Hematopoietic multipotent progenitor cell treated with erythropoietin and hydrocortisone succinate and interleukin-3 and kit ligand, for 6 days (in vitro differentiated cells): ENCODE data around the gene CRYL1.
A peak's percentile ranks its signal among the peaks of the same experiment; 100 is the strongest.

Experiments
- DNase-seq: peaks from one replicate; pipeline ENCODE4 v3.0.0-alpha.2; 2015

CRYL1 gene

GRCh38 chr13:20526664-20527063 is 1.0 kb upstream of the CRYL1 start:
- no peak for DNase-seq

DNA sequence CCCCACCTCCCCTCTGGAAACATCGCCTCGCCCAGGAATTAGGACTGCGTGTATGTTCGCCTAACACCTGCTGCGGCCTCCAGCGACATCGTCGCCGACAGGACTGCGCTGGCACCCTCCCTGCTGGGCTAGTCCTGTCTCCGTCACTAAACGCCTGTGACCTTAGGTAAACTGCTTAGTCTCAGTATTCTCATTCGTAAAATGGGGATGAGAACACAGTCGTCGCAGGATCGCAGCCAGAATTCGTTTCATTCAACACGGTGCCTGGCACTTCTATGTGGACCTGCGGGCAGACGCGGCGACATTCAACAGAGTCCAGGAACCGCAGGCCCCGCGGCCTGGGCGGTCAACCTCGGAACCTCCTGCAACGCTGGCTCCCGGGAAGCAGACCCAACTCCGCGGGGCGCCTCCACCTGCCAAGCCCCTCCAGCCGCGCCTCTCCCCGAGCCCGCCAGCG is 485 bp downstream of the CRYL1 start:
- DNase-seq = peak; percentile 61

DNA sequence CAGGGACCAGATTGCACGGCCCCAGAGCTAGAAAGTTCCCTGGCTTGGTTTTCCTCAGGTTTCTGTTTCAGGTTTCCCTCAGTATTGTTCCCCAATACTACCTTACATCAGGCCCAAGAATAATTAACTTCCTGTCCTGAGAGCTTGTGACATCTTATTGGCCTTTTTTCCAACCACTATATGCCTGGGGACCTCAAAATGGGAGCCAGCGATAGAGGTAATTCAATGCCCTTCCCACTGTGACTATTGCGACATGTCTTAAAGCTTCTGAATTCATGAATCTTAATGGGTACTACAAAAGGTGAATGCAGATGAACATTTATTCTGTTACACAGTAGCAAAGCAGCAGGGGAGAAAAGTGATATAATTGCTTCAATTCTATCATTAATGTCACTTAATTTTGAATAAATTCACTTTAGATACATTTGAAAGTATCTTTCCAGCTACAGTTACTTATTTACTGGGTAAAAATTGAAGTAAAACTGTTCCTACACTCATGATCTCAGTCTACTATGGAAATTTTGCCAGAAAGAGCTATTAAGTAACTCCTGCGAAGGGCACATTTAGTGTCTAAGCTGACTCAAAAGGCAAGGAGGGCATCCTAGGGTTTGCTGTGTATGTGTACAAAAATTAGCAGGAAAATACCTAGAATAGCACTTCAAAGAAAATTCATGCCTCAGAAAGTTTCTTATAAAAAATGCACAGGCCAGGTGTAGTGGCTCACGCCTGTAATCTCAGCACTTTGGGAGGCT is 4.1 kb downstream of the CRYL1 start:
- DNase-seq = no peak

DNA sequence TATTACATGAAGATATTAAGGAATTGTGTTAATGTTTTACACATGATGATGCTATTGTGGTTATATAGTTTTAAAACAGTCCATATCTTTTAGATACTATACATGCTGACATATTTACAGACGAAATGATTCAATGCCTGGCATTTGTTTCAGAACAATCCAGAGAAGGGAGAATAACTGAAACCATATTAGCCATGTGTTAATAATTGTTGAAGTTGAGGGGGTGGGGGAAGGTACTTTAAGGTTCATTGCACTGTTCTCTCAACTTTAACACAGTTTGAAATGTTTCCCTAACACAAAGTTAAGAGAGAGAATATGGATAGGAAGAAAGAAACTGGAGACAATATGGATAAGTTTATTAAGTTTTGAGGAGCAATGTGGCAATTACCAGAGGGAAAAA is 5.8 kb downstream of the CRYL1 start:
- DNase-seq = no peak

DNA sequence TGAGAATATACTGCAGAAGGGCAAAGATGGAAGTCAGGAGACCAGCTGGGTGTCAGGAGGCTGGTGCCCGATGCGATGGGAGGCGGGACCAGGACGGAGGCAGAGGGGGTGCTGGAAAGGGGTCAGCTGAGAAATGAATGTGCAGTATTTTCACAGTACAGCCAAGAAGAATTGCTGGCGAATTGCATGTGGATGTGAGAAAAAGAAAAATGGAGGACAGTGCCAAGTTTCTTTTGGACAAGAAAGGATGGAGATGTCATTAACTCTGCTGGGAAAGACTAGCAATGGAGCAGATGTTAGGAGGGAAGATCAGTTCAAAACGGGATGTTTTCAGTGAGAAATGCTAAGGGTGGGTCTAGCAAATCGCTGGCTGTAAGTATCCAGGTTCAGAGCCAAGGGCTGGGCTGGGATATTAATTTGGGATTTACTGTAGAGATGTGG is 7.0 kb downstream of the CRYL1 start:
- no peak for DNase-seq

DNA sequence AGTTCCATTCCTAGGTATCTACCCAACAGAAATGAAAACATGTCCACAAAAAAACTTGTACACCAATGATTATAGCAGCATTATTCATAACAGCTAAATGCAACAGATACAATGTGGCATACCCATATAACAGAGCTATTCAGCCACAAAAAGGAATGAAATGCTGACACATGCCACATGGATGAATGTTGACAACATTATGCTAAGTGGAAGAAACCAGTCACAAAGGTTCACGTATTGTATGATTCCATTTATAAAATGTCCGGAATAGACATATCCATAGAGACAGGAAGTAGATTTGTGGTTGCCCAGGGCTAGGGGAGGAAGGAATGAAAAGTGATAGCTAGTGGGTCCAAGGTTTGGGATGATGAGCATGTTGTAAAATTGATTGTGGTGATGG is 10.8 kb downstream of the CRYL1 start:
- no peak for DNase-seq

- DNase-seq = peak; percentile 13
These were observed 12.1 kb downstream of the CRYL1 start for GRCh38 chr13:20513466-20513995.

DNA sequence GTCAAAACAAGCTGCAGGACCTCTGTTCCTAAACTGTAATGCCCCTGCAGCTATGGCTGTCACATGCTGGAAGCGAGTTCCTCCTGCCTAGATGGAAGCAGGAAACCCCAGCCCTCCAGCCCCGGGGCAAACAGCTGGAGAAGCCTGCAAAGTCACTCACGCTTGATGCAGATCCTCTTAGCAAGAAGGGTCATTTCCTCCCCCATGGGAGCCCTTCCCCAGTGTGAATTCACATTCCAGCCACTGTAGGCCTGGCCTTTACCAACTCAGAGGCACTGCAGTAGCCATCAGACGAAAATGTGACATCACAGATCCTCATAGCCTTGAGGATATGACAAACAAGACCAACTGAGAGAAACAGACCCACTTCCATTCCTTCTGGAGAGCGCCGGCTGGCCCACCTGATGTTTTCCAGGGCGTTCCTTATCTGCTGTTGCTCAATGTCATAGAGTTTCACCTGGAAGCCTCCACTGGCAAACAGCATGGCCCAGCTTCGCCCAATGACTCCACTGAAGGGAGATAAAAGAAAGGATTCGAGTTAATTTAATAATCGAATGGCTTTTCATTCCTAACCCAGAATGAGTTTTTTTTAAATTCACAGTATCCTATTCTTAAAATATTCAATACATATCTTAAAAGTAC is 13.5 kb downstream of the CRYL1 start:
- DNase-seq = no peak

DNA sequence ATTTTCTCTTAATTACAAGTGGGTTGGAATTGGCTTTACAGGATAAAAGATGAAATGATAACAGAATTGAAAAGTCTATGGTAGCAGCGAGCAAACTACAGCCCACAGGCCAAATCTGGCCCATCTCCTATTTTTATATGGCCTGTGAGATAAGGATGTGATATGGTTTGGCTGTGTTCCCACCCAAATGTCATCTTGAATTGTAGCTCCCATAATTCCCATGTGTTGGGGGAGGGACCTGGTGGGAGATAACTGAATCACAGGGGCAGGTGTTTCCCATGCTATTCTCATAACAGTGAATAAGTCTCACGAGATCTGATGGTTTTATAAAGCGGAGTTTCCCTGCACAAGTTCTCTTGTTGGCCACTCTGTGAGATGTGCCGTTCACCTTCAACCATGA is 19.0 kb downstream of the CRYL1 start:
- no peak for DNase-seq

DNA sequence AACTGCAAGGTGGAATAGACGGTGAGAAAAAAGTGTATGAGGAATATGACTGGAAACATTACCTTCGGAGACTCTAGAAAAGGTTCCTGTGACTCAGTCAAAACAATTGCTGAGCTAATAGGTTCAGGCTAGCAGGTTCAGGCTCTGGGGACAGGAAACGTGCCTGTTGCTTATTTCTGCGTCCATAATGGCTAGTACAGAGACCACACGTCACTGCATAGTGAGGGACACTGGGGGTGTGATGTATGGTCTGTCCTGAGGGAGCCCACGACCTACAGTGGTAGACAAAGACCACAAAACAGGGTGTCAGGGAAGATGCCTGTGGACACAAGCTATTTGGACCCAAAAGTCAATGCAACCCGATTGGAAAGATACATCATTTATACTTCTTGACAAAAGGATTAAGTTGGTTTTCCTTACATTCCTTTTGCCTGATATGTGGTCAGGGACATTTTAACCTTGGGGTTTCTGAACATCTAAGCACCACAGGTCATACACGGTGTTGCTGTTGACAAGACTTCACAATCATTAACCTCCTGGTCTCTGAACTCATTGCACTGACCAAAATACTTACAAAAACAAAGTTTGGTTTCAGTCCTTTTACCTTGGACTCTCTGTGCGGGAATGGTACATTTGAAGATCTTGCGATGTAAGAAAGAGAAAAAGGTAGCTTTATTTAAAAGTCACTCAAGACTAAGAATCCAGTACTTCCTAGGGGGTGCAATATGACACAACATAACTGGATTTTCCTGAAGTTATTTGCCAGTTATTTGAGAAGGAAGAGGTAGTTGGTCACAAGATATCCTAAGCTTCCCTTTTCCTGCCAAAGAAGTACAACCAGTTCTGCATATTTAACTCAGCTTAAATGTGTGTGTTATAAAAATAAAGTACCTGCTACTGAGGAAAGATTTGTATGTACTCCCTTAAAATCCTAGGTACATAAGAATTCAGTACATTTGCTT is 20.0 kb downstream of the CRYL1 start:
- no peak for DNase-seq

DNA sequence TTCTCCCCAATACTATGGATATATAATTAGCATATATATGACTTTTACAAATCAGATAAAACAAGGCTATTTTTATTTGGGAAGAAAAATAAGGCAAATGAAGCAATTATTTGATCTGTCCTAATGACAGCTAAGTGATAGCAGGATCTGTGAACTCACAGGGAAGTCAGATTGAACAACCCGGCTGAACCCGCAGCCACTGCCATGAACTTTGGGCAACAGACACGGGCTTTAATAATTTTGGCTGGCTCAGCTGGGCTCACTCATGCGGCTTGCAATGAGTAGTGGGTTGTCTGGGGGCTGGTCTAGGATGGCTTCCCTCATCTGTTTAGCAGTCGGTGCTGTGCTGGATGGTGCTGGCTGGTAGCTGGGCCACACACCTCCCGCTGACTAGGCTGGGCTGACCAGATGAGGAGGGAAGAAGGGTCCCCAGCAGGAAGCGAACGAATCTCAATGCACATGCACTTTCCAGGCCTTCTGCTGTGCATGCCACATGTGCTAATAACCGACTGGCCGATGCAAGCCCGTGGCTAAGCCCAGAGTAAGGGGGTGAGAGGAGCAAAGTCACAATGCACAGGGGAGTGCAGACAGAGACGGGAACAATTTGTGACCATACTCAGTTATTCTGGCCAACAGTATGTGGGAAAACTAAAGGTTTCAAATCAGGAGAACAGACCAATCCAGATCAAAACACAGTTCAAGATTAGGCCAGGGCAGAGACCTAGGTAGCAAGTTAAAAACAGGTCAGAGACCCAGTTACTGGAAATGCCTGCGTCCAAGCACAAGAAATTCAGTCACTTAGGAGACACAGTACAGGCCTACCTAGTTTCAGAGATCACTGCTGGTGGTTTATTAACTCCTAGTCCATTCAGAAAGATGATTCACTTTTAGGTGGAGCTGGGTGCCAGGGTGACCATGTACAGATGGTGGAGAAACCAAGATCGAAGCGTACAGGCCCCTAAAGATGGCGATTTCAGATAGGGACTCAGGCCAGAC is 22.3 kb downstream of the CRYL1 start:
- no peak for DNase-seq

GRCh38 chr13:20501592-20501991 is 24.1 kb downstream of the CRYL1 start:
- DNase-seq = no peak

- no peak for DNase-seq
These were observed 24.5 kb downstream of the CRYL1 start for GRCh38 chr13:20501120-20501519.

DNA sequence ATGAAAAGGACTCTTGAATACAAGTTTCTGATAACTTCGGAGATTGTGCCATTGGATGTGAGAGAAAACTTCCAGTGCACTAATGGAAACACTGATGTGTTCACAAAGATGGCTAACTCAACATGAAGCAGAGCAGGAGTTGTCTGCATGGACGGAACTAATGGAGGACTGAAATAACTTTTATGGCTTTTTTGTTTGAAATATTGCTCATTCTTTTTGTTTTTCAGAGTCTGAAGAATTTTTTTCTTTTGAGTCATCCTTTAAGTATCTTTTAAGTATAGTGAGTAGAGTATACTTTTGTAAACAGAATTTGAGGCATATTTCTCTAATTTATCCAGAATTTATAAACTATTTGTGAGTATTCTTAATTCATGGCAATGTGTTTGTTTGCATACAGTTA is 25.7 kb downstream of the CRYL1 start:
- DNase-seq = no peak

GRCh38 chr13:20498659-20499058 is 27.0 kb downstream of the CRYL1 start:
- no peak for DNase-seq

- no peak for DNase-seq
These were observed 27.5 kb downstream of the CRYL1 start for GRCh38 chr13:20498129-20498528.

DNA sequence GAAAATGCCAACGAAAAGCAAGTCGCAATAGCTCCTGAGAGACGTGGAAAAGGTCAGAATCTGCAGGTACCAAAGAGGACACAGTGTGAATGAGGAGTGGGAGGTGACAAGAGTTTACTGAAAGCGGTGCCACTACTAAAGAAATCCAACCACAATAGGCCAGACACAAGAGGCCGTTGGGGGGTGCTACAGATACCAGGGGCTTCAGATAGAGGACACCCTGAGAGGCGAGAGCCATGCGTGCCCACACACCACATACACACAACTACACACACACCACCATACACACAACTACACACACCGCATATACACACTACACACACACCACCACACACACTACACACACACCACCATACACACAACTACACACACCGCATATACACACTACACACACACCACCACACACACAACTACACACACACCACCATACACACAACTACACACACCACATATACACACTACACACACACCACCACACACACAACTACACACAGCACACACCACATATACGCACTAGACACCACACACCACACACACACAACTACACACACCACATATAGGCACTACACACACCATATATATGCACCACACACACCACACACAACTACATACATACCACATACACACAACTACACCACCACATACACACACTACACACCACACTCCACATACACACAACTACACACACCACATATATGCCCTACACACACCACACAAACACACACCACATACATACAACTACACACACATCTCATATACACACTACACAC is 28.5 kb downstream of the CRYL1 start:
- peak; percentile 25 for DNase-seq

- peak; percentile 86 for DNase-seq
These were observed 30.3 kb downstream of the CRYL1 start for GRCh38 chr13:20495087-20496023.

DNA sequence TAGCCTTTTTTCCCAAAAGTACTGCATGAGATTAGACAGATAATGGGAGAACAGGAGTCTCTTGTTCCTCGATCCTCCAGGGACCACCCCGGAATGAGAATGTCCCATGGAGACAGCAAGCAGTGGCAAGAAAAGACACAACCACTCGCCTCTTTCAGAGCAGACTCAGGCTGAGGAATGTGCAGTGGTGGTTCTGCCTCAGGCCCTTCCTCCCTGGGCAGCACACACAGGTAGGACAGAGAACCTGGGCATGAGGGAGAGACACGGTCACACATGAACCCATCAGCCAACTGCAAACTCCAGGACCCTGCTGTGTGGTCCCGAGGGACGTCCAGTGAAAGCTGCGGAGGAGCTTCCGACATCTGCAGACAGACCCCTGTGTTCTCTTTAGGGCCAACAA is 31.0 kb downstream of the CRYL1 start:
- DNase-seq = no peak

GRCh38 chr13:20492641-20493040 is 33.0 kb downstream of the CRYL1 start:
- peak; percentile 55 for DNase-seq
